ENCODE results near the gene MRPS17. TPM values are rescaled to one million over a fixed set of nuclear protein-coding genes. Genes with fewer than 3 reads are reported as not detected.

The MRPS17 gene
- total and polyA plus RNA-seq, 9 of the 15 experiments (the other 6 are each of a cell fraction or from before 2014, with no cell fraction given), result 25.9 to 99.3 (median 43.9) TPM

DNA sequence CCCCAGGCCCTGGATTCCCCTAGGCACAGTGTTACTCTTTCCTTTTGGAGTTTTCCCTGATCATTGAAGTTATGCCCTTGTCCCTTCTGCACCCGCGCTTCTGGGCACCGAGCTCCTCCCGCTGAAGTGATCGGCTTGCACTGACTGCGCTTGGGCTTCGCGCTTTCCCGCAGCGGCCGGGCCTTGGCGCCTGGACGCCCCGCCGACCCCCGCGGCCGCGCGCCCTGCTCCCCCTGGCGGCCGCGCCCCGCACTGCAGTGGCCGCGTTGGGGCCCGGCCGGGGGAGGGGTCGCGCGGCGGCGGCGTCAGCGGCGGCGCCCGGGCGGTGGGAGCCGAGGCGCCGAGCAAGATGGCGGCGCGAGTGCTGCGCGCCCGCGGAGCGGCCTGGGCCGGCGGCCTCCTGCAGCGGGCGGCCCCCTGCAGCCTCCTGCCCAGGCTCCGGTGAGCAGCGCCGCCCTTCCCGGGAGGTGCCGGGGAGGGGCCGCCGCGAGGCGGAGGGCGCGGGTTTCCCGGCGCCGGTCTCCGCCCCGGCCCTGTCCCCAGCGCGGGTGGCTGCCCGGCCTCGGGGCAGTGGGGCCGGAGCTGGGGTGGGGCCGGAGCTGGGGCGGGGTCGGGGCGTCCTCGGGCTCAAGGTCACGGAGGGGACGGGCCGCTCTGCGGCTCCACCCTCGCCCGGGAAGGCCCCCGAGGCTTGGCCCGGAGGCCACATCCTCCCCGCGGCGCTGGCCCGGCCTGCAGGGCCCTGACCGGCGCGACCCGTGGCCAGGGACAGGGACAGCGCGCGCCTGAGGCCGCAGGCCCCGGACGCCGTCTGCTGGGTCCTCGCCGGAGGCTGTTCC is 12.8 kb downstream of the MRPS17 start, which contains the start of gene NIPSNAP2 (continued):
- TF ChIP-seq ZNF347 (CRISPR knock-in tag; IDR thresholded peaks at IDR 0.05; ENCODE audit: low read depth) (no peak), ZNF780A (CRISPR knock-in tag; IDR thresholded peaks at IDR 0.05) (no peak), SMARCB1 (IDR thresholded peaks at IDR 0.05; ENCODE audit: insufficient read length, low read depth) (no peak), TBP (optimal IDR thresholded peaks at IDR 0.05; ENCODE audit: low read depth, low read length) (peak; percentile 73), HMG20B (CRISPR knock-in tag; IDR thresholded peaks at IDR 0.05) (no peak), JUNB (CRISPR knock-in tag; conservative IDR thresholded peaks at IDR 0.05) (no peak), EP300 (IDR thresholded peaks at IDR 0.05; ENCODE audit: low read length) (no peak), PTTG1 (tag; IDR thresholded peaks at IDR 0.05; ENCODE audit: low read depth) (no peak), STAG1 (CRISPR knock-in tag; IDR thresholded peaks at IDR 0.05; ENCODE audit: borderline replicate concordance) (no peak), ZNF584 (CRISPR knock-in tag; IDR thresholded peaks at IDR 0.05; ENCODE audit: low read depth) (no peak), RB1 (IDR thresholded peaks at IDR 0.05; ENCODE audit: low read depth) (peak; percentile 80)
- TF ChIP-seq, protein P1, sequence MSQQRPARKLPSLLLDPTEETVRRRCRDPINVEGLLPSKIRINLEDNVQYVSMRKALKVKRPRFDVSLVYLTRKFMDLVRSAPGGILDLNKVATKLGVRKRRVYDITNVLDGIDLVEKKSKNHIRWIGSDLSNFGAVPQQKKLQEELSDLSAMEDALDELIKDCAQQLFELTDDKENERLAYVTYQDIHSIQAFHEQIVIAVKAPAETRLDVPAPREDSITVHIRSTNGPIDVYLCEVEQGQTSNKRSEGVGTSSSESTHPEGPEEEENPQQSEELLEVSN (IDR thresholded peaks at IDR 0.05; ENCODE audit: borderline replicate concordance in 1 of 2, extremely low read depth in 1 of 2, insufficient read depth in 1 of 2, insufficient read length in 1 of 2, low read depth in 1 of 2, low read length in 1 of 2, poor library complexity in 1 of 2, severe bottlenecking in 1 of 2), result peak; percentile 88 to 96
- TF ChIP-seq, protein P2, sequence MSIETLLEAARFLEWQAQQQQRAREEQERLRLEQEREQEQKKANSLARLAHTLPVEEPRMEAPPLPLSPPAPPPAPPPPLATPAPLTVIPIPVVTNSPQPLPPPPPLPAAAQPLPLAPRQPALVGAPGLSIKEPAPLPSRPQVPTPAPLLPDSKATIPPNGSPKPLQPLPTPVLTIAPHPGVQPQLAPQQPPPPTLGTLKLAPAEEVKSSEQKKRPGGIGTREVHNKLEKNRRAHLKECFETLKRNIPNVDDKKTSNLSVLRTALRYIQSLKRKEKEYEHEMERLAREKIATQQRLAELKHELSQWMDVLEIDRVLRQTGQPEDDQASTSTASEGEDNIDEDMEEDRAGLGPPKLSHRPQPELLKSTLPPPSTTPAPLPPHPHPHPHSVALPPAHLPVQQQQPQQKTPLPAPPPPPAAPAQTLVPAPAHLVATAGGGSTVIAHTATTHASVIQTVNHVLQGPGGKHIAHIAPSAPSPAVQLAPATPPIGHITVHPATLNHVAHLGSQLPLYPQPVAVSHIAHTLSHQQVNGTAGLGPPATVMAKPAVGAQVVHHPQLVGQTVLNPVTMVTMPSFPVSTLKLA (conservative IDR thresholded peaks at IDR 0.05), result no peak
- TF ChIP-seq, protein P3, sequence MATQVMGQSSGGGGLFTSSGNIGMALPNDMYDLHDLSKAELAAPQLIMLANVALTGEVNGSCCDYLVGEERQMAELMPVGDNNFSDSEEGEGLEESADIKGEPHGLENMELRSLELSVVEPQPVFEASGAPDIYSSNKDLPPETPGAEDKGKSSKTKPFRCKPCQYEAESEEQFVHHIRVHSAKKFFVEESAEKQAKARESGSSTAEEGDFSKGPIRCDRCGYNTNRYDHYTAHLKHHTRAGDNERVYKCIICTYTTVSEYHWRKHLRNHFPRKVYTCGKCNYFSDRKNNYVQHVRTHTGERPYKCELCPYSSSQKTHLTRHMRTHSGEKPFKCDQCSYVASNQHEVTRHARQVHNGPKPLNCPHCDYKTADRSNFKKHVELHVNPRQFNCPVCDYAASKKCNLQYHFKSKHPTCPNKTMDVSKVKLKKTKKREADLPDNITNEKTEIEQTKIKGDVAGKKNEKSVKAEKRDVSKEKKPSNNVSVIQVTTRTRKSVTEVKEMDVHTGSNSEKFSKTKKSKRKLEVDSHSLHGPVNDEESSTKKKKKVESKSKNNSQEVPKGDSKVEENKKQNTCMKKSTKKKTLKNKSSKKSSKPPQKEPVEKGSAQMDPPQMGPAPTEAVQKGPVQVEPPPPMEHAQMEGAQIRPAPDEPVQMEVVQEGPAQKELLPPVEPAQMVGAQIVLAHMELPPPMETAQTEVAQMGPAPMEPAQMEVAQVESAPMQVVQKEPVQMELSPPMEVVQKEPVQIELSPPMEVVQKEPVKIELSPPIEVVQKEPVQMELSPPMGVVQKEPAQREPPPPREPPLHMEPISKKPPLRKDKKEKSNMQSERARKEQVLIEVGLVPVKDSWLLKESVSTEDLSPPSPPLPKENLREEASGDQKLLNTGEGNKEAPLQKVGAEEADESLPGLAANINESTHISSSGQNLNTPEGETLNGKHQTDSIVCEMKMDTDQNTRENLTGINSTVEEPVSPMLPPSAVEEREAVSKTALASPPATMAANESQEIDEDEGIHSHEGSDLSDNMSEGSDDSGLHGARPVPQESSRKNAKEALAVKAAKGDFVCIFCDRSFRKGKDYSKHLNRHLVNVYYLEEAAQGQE (IDR thresholded peaks at IDR 0.05; ENCODE audit: borderline replicate concordance), result no peak; the same call in 1 of the 2 replicates
- TF ChIP-seq, protein P3 (CRISPR knock-in tag; IDR thresholded peaks at IDR 0.05; ENCODE audit: low read depth), result no peak
